Measurements from ENCODE around the gene FAM32A. TPM values are rescaled to one million over a fixed set of nuclear protein-coding genes. Genes with fewer than 3 reads are reported as not detected.

FAM32A gene
- total and polyA plus RNA-seq, 2 of the 8 experiments (the other 6 are each of a cell fraction or from before 2014, with no cell fraction given): 75.6 to 105 TPM

DNA sequence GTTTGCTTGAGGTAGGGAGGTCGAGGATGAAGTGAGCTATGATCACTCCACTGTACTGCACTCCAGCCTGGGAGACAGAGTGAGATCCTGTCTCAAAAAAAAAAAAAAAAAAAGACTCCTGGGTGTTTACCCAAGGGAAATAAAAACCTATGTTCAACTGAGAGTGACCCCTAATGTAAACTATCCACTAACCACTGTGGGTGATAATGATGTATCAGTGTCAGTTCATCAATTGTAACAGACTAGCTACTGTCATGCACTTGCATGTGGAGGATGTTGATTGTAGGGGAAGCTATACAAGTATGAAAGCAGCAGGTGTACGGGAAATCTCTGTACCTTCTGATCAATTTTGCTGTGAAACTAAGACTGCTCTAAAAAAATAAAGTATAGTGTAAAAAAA, 9.3 kb upstream of the FAM32A start:
- H3K79me1 ChIP-seq (ENCODE audit: low read depth, low read length): no peaks in the 10 kb centered on the region
- H4K20me1 ChIP-seq (replicated peaks in 1 of 2; ENCODE audit: control insufficient read depth in 1 of 2, insufficient read depth in 2 of 2, low read length in 2 of 2): no peaks in the 10 kb centered on the region
- no peak overlapping the region for H3K56ac ChIP-seq (replicated peaks; ENCODE audit: insufficient read length, low read depth, low read length)
- H2BK5ac ChIP-seq (ENCODE audit: low read depth, low read length): no peak overlapping the region
- no peak overlapping the region for H3K4me3 ChIP-seq (ENCODE audit: extremely low read depth in 1 of 4, insufficient read depth in 2 of 4, low read depth in 3 of 4, low read length in 4 of 4)
- no peak overlapping the region for H2BK120ac ChIP-seq (replicated peaks; ENCODE audit: low read depth, low read length)
- WGBS, 2 experiments (ENCODE audit: extremely low coverage in 1 of 2, insufficient coverage in 1 of 2, insufficient read length in 1 of 2, insufficient replicate concordance in 2 of 2, low coverage in 1 of 2, low lambda C conversion rate in 2 of 2, missing lambda C conversion rate in 1 of 2): 55% methylated on average over 2 of the region's 2 CpGs; no CpG with 5 or more reads in 1 of the 2 experiments
- ChIA-PET CTCF (ENCODE audit: partially characterized antibody) (interaction anchor here (0.5 to 1.2 kb wide), 3 partner anchors 88 to 201 kb away, joined by 3 to 4 read pairs (median 3); no protein-coding TSS in a partner anchor), POLR2A (ENCODE audit: partially characterized antibody) (interaction anchor here (0.6 kb wide), 1 partner anchor 119 kb away, joined by 3 read pairs; no protein-coding TSS in a partner anchor)
- no peak overlapping the region for H3K18ac ChIP-seq (ENCODE audit: extremely low read depth, low read length)
- no peak overlapping the region for H3K9ac ChIP-seq (replicated peaks in 1 of 4; ENCODE audit: extremely low read depth in 1 of 4, low read depth in 3 of 4, low read length in 3 of 4)
- DNase-seq (ENCODE audit: low read depth in 1 of 2, low spot score in 2 of 2) (no peak), FAIRE-seq (no peak)
- H2AFZ ChIP-seq (ENCODE audit: low read length): no peak overlapping the region
- H3K9me3 ChIP-seq (ENCODE audit: insufficient read depth in 2 of 2, low read depth in 1 of 2, low read length in 1 of 2): peaks cover 8 to 10% of the 10 kb centered on the region in 2 experiments; a peak in 3 of 4 replicates
- no peak overlapping the region for H2BK20ac ChIP-seq (ENCODE audit: low read length)
- H2BK12ac ChIP-seq (ENCODE audit: low read depth, low read length): no peak overlapping the region
- no peak overlapping the region for H3K23ac ChIP-seq (ENCODE audit: insufficient read length)
- no peak overlapping the region for H4K5ac ChIP-seq (ENCODE audit: insufficient read length, low read depth, low read length)
- no peak overlapping the region for H4K91ac ChIP-seq (replicated peaks; ENCODE audit: insufficient read length, low read length)
- no peak overlapping the region for H3K4me2 ChIP-seq (ENCODE audit: insufficient read depth in 1 of 2, low read depth in 2 of 2, low read length in 2 of 2)
- H3K36me3 ChIP-seq (ENCODE audit: control insufficient read depth in 2 of 4, insufficient read depth in 4 of 4, low read length in 3 of 4): no peaks in the 10 kb centered on the region
- no peaks in the 10 kb centered on the region for H3K4me1 ChIP-seq (replicated peaks in 1 of 4; ENCODE audit: control insufficient read depth in 3 of 4, insufficient read depth in 4 of 4, low read length in 3 of 4)
- no peaks in the 10 kb centered on the region for H3K23me2 ChIP-seq (ENCODE audit: low read depth, low read length)
- H3K4ac ChIP-seq (replicated peaks; ENCODE audit: insufficient read length, low read depth, low read length): no peak overlapping the region
- H4K8ac ChIP-seq (ENCODE audit: extremely low read depth, insufficient read depth, low read length): no peak overlapping the region
- no peaks in the 10 kb centered on the region for H3K79me2 ChIP-seq (ENCODE audit: control insufficient read depth in 1 of 2, insufficient read depth in 2 of 2, low read length in 2 of 2)
- H2AK5ac ChIP-seq (ENCODE audit: low read depth, low read length): no peak overlapping the region
- H3K27ac ChIP-seq (ENCODE audit: low read depth, low read length): no peak overlapping the region
- no peak overlapping the region for H3K14ac ChIP-seq (ENCODE audit: insufficient read length)
- H3K27me3 ChIP-seq (replicated peaks in 1 of 4; ENCODE audit: control insufficient read depth in 3 of 4, extremely low read depth in 1 of 4, insufficient read depth in 3 of 4, low read length in 3 of 4): no peaks in the 10 kb centered on the region
- no peak overlapping the region for H2BK15ac ChIP-seq (ENCODE audit: low read length)
- no peak for TF ChIP-seq JUND (IDR thresholded peaks at IDR 0.05; ENCODE audit: low read length)
- TF ChIP-seq TBP (IDR thresholded peaks at IDR 0.05; ENCODE audit: low read depth, low read length): no peak
- TF ChIP-seq ASH2L (IDR thresholded peaks at IDR 0.05; ENCODE audit: low read length): no peak
- no peak for TF ChIP-seq KDM4A (IDR thresholded peaks at IDR 0.05; ENCODE audit: low read depth, low read length, severe bottlenecking)
- no peak for TF ChIP-seq FOSL1 (IDR thresholded peaks at IDR 0.05; ENCODE audit: insufficient read depth, low read depth, low read length)
- no peak for TF ChIP-seq CTCF (IDR thresholded peaks at IDR 0.05; ENCODE audit: control extremely low read depth in 1 of 3, insufficient read depth in 1 of 3, low read depth in 1 of 3, low read length in 3 of 3)
- TF ChIP-seq TAF7 (optimal IDR thresholded peaks at IDR 0.05; ENCODE audit: borderline replicate concordance, low read depth, low read length): no peak
- TF ChIP-seq EP300 (IDR thresholded peaks at IDR 0.05; ENCODE audit: borderline replicate concordance in 1 of 2, low read depth in 2 of 2, low read length in 2 of 2): no peak
- no peak for TF ChIP-seq KDM5A (IDR thresholded peaks at IDR 0.05; ENCODE audit: low read length)
- no peak for TF ChIP-seq SRF (IDR thresholded peaks at IDR 0.05; ENCODE audit: low read depth, low read length)
- TF ChIP-seq MAFK (IDR thresholded peaks at IDR 0.05; ENCODE audit: low read depth, low read length): no peak

Measured in H1 (cell line).